A549 (cell line): ENCODE measurements around the gene SGSM2. TPM values are rescaled to one million over a fixed set of nuclear protein-coding genes. Genes with fewer than 3 reads are reported as not detected.

Experiments
- ATAC-seq, 2 experiments: fragments of 200-7000 bp in 1 of 2; fragments of >200 bp in 1 of 2; cut with Nextera tagmentation in 1 of 2; cut with Tn5 transposase in 1 of 2; 3 replicates each; pipeline versions ENCODE4 v1.8.0 to v1.9.1; 2018 to 2020; ENCODE audit warnings: mild to moderate bottlenecking in 1 of 2, moderate library complexity in 1 of 2
- CTCF ChIA-PET: fragments of 300-600 bp; sonication (Branson Sonifier 250); formaldehyde crosslinking; extraction: SDS; loops from one replicate; lab custom pipeline; 2021; ENCODE audit warnings: antibody characterized with exemption, inconsistent platforms; lab: Yijun Ruan, JAX
- POLR2A ChIA-PET: fragments of 350-600 bp; formaldehyde crosslinking; extraction: SDS; loops from one replicate; lab custom pipeline; 2021; ENCODE audit warnings: antibody characterized with exemption, inconsistent platforms; lab: Yijun Ruan, JAX
- DNase-seq, 2 experiments: peaks; one replicate each; pipeline versions ENCODE4 v3.0.0 to v3.0.0-alpha.2; 2011 to 2016; ENCODE audit warnings: low read depth in 1 of 2, low spot score in 1 of 2
- FAIRE-seq: peaks from 2 replicates; lab custom pipeline; 2011; peaks lifted over from hg19 to GRCh38; lab: Jason Lieb, UNC
- H3K27ac ChIP-seq, 2 experiments: fragments of >200 bp; sonication (Bioruptor Twin); formaldehyde crosslinking; 3 replicates each; pipeline ENCODE4 v1.5.1; 2016 to 2017
- H3K4me1 ChIP-seq: fragments of >200 bp; sonication (Bioruptor Twin); formaldehyde crosslinking; 3 replicates; pipeline ENCODE4 v1.6.1; 2016
- H3K4me2 ChIP-seq: fragments of >200 bp; sonication (Bioruptor Twin); formaldehyde crosslinking; 3 replicates; pipeline ENCODE4 v1.6.1; 2016
- H3K4me3 ChIP-seq: fragments of >200 bp; sonication (Bioruptor Twin); formaldehyde crosslinking; 3 replicates; pipeline ENCODE4 v1.5.1; 2016
- H3K9me3 ChIP-seq: fragments of >200 bp; sonication (Bioruptor Twin); formaldehyde crosslinking; 3 replicates; pipeline ENCODE4 v1.6.1; 2016
- CBX2 ChIP-seq: fragments of 200-600 bp; sonication (generic); IDR thresholded peaks from 2 replicates; pipeline ENCODE4 v1.6.1; 2016; ENCODE audit warnings: low read depth, mild to moderate bottlenecking, borderline replicate concordance
- CHD2 ChIP-seq: fragments of 150-350 bp; IDR thresholded peaks from 2 replicates; pipeline ENCODE4 v1.6.1; 2014; ENCODE audit warnings: low read length; ENCODE audit not compliant: partially characterized antibody
- CHD4 ChIP-seq: fragments of 200-600 bp; sonication (generic); IDR thresholded peaks from 2 replicates; pipeline ENCODE4 v1.6.1; 2016; ENCODE audit warnings: antibody characterized with exemption, mild to moderate bottlenecking, borderline replicate concordance
- EHF ChIP-seq: fragments of 250-450 bp; sonication (Bioruptor Pico); IDR thresholded peaks from 2 replicates; pipeline ENCODE4 v1.5.0; 2020; ENCODE audit warnings: mild to moderate bottlenecking
- ESRRA ChIP-seq: fragments of 150-350 bp; IDR thresholded peaks from 2 replicates; pipeline ENCODE4 v1.6.1; 2014; ENCODE audit warnings: mild to moderate bottlenecking, low read length, borderline replicate concordance
- FOXS1 ChIP-seq: fragments of 250-450 bp; sonication (Bioruptor Pico); IDR thresholded peaks from 2 replicates; pipeline ENCODE4 v1.5.0; 2020; ENCODE audit warnings: mild to moderate bottlenecking, moderate library complexity
- HES2 ChIP-seq: fragments of >200 bp; sonication (Bioruptor Twin); formaldehyde crosslinking; IDR thresholded peaks from 2 replicates; pipeline ENCODE4 v1.6.1; 2016
- HOXB13 ChIP-seq: fragments of 250-450 bp; sonication (Bioruptor Pico); IDR thresholded peaks from 2 replicates; pipeline ENCODE4 v1.5.0; 2020; ENCODE audit warnings: low read depth, mild to moderate bottlenecking, moderate library complexity
- KDM5A ChIP-seq: fragments of 200-600 bp; sonication (generic); IDR thresholded peaks from 2 replicates; pipeline ENCODE4 v1.6.1; 2016; ENCODE audit warnings: antibody characterized with exemption, mild to moderate bottlenecking
- TP53 ChIP-seq: fragments of 250-450 bp; sonication (Bioruptor Pico); IDR thresholded peaks from 2 replicates; pipeline ENCODE4 v1.5.0; 2021; ENCODE audit warnings: mild to moderate bottlenecking, moderate library complexity
- USF2 ChIP-seq: fragments of 450-650 bp; IDR thresholded peaks from 2 replicates; pipeline ENCODE4 v1.6.1; 2014; ENCODE audit warnings: antibody characterized with exemption
- WGBS: methylation state at CpG from one replicate; pipeline ENCODE4 v1.1.6; 2017; ENCODE audit errors: missing lambda C conversion rate; 5-methylcytosine and 5-hydroxymethylcytosine counted together
- polyA plus RNA-seq, 4 experiments: library from polyadenylated mRNA; depleted of rRNA in 3 of 4; stranded (reverse); fragments of >200 nt; fragmentation: RNase III in 1 of 4; extraction: RNeasy Plus Mini Kit Qiagen cat#74134 plus additional on column Dnase treatment in 1 of 4; gene quantifications; 2 replicates in 3 of 4; 3 replicates in 1 of 4; pipeline ENCODE4 v1.2.3, GENCODE V29; 2011 to 2017
- small RNA-seq, 6 experiments: library from RNA; depleted of rRNA; stranded (forward); fragments of <200 nt; gene quantifications; one replicate each; pipeline ENCODE3, GENCODE V24; 2012

The SGSM2 gene
- polyA plus RNA-seq, 2 of the 4 experiments (the other 2 are of a cell fraction), result 24.9 to 53.3 TPM

GRCh38 chr17:2427910-2428309 is 90.6 kb downstream of the SGSM2 start:
- Histone ChIP-seq H3K4me2 (no peak overlapping the region), H3K9me3 (no peaks in the 10 kb centered on the region), H3K4me1 (no peaks in the 10 kb centered on the region), H3K27ac (no peak overlapping the region), H3K4me3 (no peak overlapping the region)
- no peak for DNase-seq
- TF ChIP-seq HES2, result no peak
- no peak for TF ChIP-seq HOXB13 (CRISPR knock-in tag)
- TF ChIP-seq USF2, result no peak
- TF ChIP-seq TP53, result no peak
- TF ChIP-seq KDM5A, result no peak
- TF ChIP-seq FOXS1, result no peak
- TF ChIP-seq CHD4, result no peak
- no peak for TF ChIP-seq CBX2
- TF ChIP-seq CHD2, result no peak
- TF ChIP-seq ESRRA, result no peak
- no peak for TF ChIP-seq EHF (CRISPR knock-in tag)
- 95% methylated on average over 1 of the region's 1 CpG for WGBS
- CTCF ChIA-PET, result interaction anchor here (0.6 to 4.5 kb wide), 5 partner anchors 10 to 45 kb away, joined by 3 to 39 read pairs (median 4); no protein-coding TSS in a partner anchor
- ATAC-seq, result no peak
- POLR2A ChIA-PET, result interaction anchor here (0.9 to 1.4 kb wide), 2 partner anchors 45 to 83 kb away, joined by 3 read pairs; partner anchors contain the start of gene METTL16
- no peak for FAIRE-seq

Small RNA genes within 50 kb of the gene (small RNA-seq; reads per million reads assigned to genes)
- gene AC006435.3, result 0 reads per million in 6 experiments
- 0 to 0.16 (median 0) reads per million in 6 experiments for gene AC006435.4
- 33.7 to 603 (median 158) reads per million in 6 experiments for gene SNORD91A
- gene SNORD91B, result 0 to 22.3 (median 5.7) reads per million in 6 experiments

Other genes starting within 250 kb of the SGSM2 start
- 4.7 and 13.1 TPM in 2 replicates for gene SMG6, start 33.7 kb upstream of the SGSM2 start, polyA plus RNA-seq (2011; rRNA removed)
- 17.0 to 17.9 TPM (median 17.2 TPM) in 3 replicates for gene SMG6, start 33.7 kb upstream of the SGSM2 start, polyA plus RNA-seq (2017; fragmentation: RNase III; extraction: RNeasy Plus Mini Kit Qiagen cat#74134 plus additional on column Dnase treatment)
- gene SRR, start 33.6 kb upstream of the SGSM2 start, polyA plus RNA-seq (2011; rRNA removed), result 13.2 and 16.2 TPM in 2 replicates
- gene SRR, start 33.6 kb upstream of the SGSM2 start, polyA plus RNA-seq (2017; fragmentation: RNase III; extraction: RNeasy Plus Mini Kit Qiagen cat#74134 plus additional on column Dnase treatment), result 14.8 to 21.4 TPM (median 16.7 TPM) in 3 replicates
- 38.3 and 45.7 TPM in 2 replicates for gene TSR1, start 1.0 kb upstream of the SGSM2 start, polyA plus RNA-seq (2011; rRNA removed)
- 84.1 to 93.0 TPM (median 87.8 TPM) in 3 replicates for gene TSR1, start 1.0 kb upstream of the SGSM2 start, polyA plus RNA-seq (2017; fragmentation: RNase III; extraction: RNeasy Plus Mini Kit Qiagen cat#74134 plus additional on column Dnase treatment)
- gene MNT, start 63.6 kb downstream of the SGSM2 start, polyA plus RNA-seq (2011; rRNA removed), result 4.5 and 5.7 TPM in 2 replicates
- 22.7 to 30.8 TPM (median 25.9 TPM) in 3 replicates for gene MNT, start 63.6 kb downstream of the SGSM2 start, polyA plus RNA-seq (2017; fragmentation: RNase III; extraction: RNeasy Plus Mini Kit Qiagen cat#74134 plus additional on column Dnase treatment)
- gene METTL16, start 174.4 kb downstream of the SGSM2 start, polyA plus RNA-seq (2011; rRNA removed), result 58.0 and 58.4 TPM in 2 replicates
- 26.4 to 28.3 TPM (median 26.5 TPM) in 3 replicates for gene METTL16, start 174.4 kb downstream of the SGSM2 start, polyA plus RNA-seq (2017; fragmentation: RNase III; extraction: RNeasy Plus Mini Kit Qiagen cat#74134 plus additional on column Dnase treatment)